ENCODE measurements around the gene PKD1.

DNA sequence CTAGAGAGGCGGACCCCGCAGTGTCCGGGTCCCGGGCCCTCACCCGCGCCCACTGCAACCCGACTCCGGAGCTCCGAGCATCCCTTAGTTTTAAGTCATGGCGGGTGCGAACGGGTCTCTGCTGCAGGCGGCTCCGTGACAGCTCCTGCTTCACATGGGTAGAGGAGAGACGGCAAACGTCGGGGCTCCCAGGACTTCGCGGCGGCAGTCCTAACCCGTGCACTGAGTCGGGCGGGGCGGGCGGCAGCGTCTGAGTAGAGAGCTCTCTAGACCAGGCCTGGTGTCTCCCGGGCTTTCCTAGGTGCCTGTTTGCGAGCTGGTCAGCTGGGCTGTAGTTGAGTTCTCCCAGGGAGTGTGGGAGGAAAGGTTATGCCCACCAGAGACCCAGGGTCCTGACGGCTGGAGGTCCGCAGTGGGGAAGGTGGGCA, 87.6 kb downstream of the PKD1 start:
- no peak for TF ChIP-seq CTCF (IDR thresholded peaks at IDR 0.05)
- TF ChIP-seq POLR2A (IDR thresholded peaks at IDR 0.05), result no peak
- TF ChIP-seq EP300 (IDR thresholded peaks at IDR 0.05), result no peak
